LNCAP (cell line): Measurements from ENCODE around the gene EN1.

ENCODE experiments used
- TF ChIP-seq, protein P1 (sequence below): fragments of 450-650 bp; IDR thresholded peaks from 2 replicates; pipeline ENCODE4 v1.5.1; 2017; ENCODE audit warnings: mild to moderate bottlenecking

Gene EN1

DNA sequence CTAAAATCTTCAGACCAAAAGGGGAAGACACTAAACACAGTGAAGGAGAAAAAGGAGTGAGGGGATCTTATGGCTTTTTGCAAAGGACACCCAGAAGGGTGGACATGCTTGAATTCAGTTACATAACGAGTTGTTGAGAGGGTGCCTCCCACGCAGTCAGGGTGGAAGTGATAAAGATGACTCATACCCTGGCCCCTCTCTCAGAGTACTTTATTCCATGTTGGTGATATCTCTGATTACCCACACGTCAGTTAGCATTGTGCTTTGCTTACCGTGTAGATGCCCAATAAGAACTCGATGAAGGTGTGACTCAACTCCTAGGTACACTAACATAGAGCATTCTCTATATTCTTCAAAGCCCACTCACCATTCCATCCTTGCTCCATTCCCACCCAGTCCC is 44.4 kb downstream of the EN1 start:
- TF ChIP-seq, protein P1, sequence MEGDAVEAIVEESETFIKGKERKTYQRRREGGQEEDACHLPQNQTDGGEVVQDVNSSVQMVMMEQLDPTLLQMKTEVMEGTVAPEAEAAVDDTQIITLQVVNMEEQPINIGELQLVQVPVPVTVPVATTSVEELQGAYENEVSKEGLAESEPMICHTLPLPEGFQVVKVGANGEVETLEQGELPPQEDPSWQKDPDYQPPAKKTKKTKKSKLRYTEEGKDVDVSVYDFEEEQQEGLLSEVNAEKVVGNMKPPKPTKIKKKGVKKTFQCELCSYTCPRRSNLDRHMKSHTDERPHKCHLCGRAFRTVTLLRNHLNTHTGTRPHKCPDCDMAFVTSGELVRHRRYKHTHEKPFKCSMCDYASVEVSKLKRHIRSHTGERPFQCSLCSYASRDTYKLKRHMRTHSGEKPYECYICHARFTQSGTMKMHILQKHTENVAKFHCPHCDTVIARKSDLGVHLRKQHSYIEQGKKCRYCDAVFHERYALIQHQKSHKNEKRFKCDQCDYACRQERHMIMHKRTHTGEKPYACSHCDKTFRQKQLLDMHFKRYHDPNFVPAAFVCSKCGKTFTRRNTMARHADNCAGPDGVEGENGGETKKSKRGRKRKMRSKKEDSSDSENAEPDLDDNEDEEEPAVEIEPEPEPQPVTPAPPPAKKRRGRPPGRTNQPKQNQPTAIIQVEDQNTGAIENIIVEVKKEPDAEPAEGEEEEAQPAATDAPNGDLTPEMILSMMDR = no peak

DNA sequence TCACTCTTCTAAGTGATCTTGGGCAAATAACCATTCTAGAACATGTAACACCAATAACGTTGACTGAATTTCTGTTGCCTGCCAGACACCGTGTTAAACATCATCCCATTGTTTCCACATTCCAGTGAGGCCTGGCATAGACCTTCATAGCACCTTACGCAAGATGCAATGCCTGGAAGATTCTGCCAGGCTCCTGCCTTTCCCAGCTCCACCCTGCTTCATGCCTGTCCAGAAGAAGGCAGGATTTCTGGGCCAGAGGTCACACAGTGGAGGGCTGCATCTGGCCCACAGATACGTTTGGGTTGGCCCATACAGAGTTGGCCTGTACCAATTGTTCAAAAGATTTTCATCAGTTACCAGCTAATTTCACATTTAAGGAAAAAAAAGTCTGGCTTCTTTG is 46.3 kb downstream of the EN1 start:
- TF ChIP-seq, protein P1 = no peak

DNA sequence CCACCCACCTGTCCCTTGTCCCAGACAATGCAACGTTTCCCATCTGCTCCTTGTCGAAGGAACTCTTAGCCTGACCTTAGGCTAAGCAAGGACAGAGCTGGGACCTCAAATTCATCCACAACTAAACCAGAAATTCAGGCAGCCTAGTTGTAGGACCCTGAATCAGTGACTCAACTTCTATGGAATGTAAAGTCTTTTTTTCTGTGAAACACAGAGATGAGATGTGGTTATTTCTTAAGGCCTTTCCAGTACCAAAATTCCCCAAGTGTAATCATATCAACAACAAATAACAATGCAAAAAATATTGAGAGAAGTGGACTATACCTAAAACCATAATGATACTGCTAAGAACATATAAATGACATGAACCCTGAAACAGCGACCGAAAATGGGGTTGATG is 46.7 kb downstream of the EN1 start:
- TF ChIP-seq, protein P1 = no peak

DNA sequence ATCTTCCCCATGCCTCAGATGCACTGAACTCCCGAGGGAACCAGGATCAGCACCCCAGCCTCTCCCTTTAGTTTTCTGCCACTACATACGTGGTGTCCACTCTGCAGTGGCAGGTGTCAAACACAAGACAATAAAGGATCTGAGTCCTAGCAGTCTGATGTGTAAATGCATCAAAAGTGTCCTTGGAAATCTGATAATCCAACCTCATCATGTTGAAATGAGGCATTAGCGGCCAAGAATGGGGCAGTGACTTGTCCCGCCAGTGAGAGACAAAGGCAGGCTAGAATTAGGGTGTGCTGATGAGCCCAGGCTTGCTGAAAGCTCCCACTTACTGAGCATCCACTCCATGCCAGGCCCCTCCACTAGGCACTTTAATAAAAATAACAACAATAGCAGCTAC is 52.9 kb downstream of the EN1 start:
- TF ChIP-seq, protein P1 = no peak
